Osteoblast (primary cell): ENCODE results near the gene SLC9A9. TPM values are rescaled to one million over a fixed set of nuclear protein-coding genes. Genes with fewer than 3 reads are reported as not detected.

Experiments used
- DNase-seq: peaks from one replicate; pipeline ENCODE4 v3.0.0; 2011; ENCODE audit warnings: low spot score, mixed read lengths; ENCODE audit not compliant: insufficient read length; ENCODE audit errors: missing footprints
- H2AFZ ChIP-seq: 2 replicates; pipeline ENCODE4 v1.6.0; 2011; ENCODE audit warnings: mild to moderate bottlenecking, low read length
- H3K27ac ChIP-seq: 2 replicates; pipeline ENCODE4 v1.5.1; 2011; ENCODE audit warnings: mild to moderate bottlenecking, low read depth, low read length, moderate library complexity
- H3K27me3 ChIP-seq: 2 replicates; pipeline ENCODE4 v1.6.0; 2012; ENCODE audit warnings: mild to moderate bottlenecking, control low read depth, inconsistent platforms, low read length, moderate library complexity; ENCODE audit not compliant: insufficient read depth
- H3K36me3 ChIP-seq: 2 replicates; pipeline ENCODE4 v1.5.1; 2011; ENCODE audit warnings: mild to moderate bottlenecking, low read length, control low read depth, moderate library complexity; ENCODE audit not compliant: insufficient read depth
- H3K4me1 ChIP-seq: 2 replicates; pipeline ENCODE4 v1.5.1; 2011; ENCODE audit warnings: mild to moderate bottlenecking, low read length, control low read depth, moderate library complexity; ENCODE audit not compliant: insufficient read depth
- H3K4me2 ChIP-seq: 2 replicates; pipeline ENCODE4 v1.6.0; 2011; ENCODE audit warnings: mild to moderate bottlenecking, low read length; ENCODE audit not compliant: insufficient read depth
- H3K4me3 ChIP-seq: fragments of 200-600 bp; sonication (generic); 3 replicates; pipeline ENCODE4 v1.5.1; 2012; ENCODE audit warnings: mild to moderate bottlenecking, low read length, inconsistent platforms; ENCODE audit not compliant: insufficient read depth
- H3K79me2 ChIP-seq: 2 replicates; pipeline ENCODE4 v1.6.0; 2012; ENCODE audit warnings: mild to moderate bottlenecking, low read length, control low read depth, inconsistent platforms; ENCODE audit not compliant: insufficient read depth
- H3K9me3 ChIP-seq: 2 replicates; pipeline ENCODE4 v1.5.1; 2011; ENCODE audit warnings: low read depth, low read length, control low read depth
- H4K20me1 ChIP-seq: 2 replicates; pipeline ENCODE4 v1.6.0; 2012; ENCODE audit warnings: mild to moderate bottlenecking, low read length, control low read depth; ENCODE audit not compliant: insufficient read depth
- CTCF ChIP-seq: IDR thresholded peaks from 2 replicates; pipeline ENCODE4 v1.5.1; 2011; ENCODE audit warnings: mild to moderate bottlenecking, low read depth, low read length, moderate library complexity; ENCODE audit errors: extremely low read depth
- total RNA-seq: library from RNA; depleted of rRNA; stranded (reverse); fragments of >200 nt; gene quantifications from 2 replicates; pipeline ENCODE4 v1.2.3, GENCODE V29; 2012

Gene SLC9A9
- total RNA-seq, 1 donor, result 6.5 TPM

- no peak overlapping the region for H2AFZ ChIP-seq
- H3K9me3 ChIP-seq, result no peaks in the 10 kb centered on the region
- no peak for TF ChIP-seq CTCF
- H3K4me2 ChIP-seq, result no peak overlapping the region
- no peaks in the 10 kb centered on the region for H4K20me1 ChIP-seq
- H3K27ac ChIP-seq, result no peak overlapping the region
- H3K79me2 ChIP-seq, result no peaks in the 10 kb centered on the region
- H3K4me1 ChIP-seq, result no peaks in the 10 kb centered on the region
- no peak overlapping the region for H3K4me3 ChIP-seq
- no peaks in the 10 kb centered on the region for H3K27me3 ChIP-seq
- DNase-seq, result no peak
- H3K36me3 ChIP-seq, result no peaks in the 10 kb centered on the region
Observed at GRCh38 chr3:143495527-143495926, 352.7 kb downstream of the SLC9A9 start.

- H3K4me1 ChIP-seq, result peaks cover 6% of the 10 kb centered on the region
- no peaks in the 10 kb centered on the region for H3K79me2 ChIP-seq
- H3K27ac ChIP-seq, result no peak overlapping the region
- H3K9me3 ChIP-seq, result no peaks in the 10 kb centered on the region
- no peaks in the 10 kb centered on the region for H4K20me1 ChIP-seq
- no peak for TF ChIP-seq CTCF
- H3K4me2 ChIP-seq, result no peak overlapping the region
- DNase-seq, result no peak
- no peaks in the 10 kb centered on the region for H3K27me3 ChIP-seq
- no peak overlapping the region for H3K4me3 ChIP-seq
- H2AFZ ChIP-seq, result no peak overlapping the region
- H3K36me3 ChIP-seq, result no peaks in the 10 kb centered on the region
Observed at GRCh38 chr3:143486611-143487010, 361.7 kb downstream of the SLC9A9 start.

GRCh38 chr3:143484846-143485512, 363.3 kb downstream of the SLC9A9 start:
- TF ChIP-seq CTCF, result no peak
- DNase-seq, result no peak
- no peaks in the 10 kb centered on the region for H3K79me2 ChIP-seq
- no peaks in the 10 kb centered on the region for H3K9me3 ChIP-seq
- H3K4me3 ChIP-seq, result no peak overlapping the region
- no peaks in the 10 kb centered on the region for H3K27me3 ChIP-seq
- no peak overlapping the region for H2AFZ ChIP-seq
- peaks cover 14% of the 10 kb centered on the region for H3K4me1 ChIP-seq
- no peak overlapping the region for H3K4me2 ChIP-seq
- H3K36me3 ChIP-seq, result no peaks in the 10 kb centered on the region
- H3K27ac ChIP-seq, result no peak overlapping the region
- no peaks in the 10 kb centered on the region for H4K20me1 ChIP-seq

- no peak overlapping the region for H3K4me3 ChIP-seq
- H3K36me3 ChIP-seq, result no peaks in the 10 kb centered on the region
- no peaks in the 10 kb centered on the region for H3K79me2 ChIP-seq
- H3K4me1 ChIP-seq, result peaks cover 19% of the 10 kb centered on the region
- H4K20me1 ChIP-seq, result no peaks in the 10 kb centered on the region
- no peak overlapping the region for H3K27ac ChIP-seq
- no peak for TF ChIP-seq CTCF
- H3K27me3 ChIP-seq, result no peaks in the 10 kb centered on the region
- no peaks in the 10 kb centered on the region for H3K9me3 ChIP-seq
- H3K4me2 ChIP-seq, result no peak overlapping the region
- H2AFZ ChIP-seq, result no peak overlapping the region
- no peak for DNase-seq
Observed at GRCh38 chr3:143483214-143483613, 365.1 kb downstream of the SLC9A9 start.
